Metanephros (tissue), 2 donors: ENCODE data around the gene STMN1. TPM values are rescaled to one million over a fixed set of nuclear protein-coding genes. Genes with fewer than 3 reads are reported as not detected.

Experiments
- small RNA-seq: library from RNA; depleted of rRNA; stranded (forward); fragments of <200 nt; gene quantifications from one replicate; pipeline ENCODE3, GENCODE V24; 2014; ENCODE audit warnings: low replicate concordance
- total RNA-seq: library from RNA; depleted of rRNA; stranded (reverse); fragments of >200 nt; gene quantifications from one replicate; pipeline ENCODE4 v1.2.3, GENCODE V29; 2014

Gene STMN1
- 125 TPM for total RNA-seq

DNA sequence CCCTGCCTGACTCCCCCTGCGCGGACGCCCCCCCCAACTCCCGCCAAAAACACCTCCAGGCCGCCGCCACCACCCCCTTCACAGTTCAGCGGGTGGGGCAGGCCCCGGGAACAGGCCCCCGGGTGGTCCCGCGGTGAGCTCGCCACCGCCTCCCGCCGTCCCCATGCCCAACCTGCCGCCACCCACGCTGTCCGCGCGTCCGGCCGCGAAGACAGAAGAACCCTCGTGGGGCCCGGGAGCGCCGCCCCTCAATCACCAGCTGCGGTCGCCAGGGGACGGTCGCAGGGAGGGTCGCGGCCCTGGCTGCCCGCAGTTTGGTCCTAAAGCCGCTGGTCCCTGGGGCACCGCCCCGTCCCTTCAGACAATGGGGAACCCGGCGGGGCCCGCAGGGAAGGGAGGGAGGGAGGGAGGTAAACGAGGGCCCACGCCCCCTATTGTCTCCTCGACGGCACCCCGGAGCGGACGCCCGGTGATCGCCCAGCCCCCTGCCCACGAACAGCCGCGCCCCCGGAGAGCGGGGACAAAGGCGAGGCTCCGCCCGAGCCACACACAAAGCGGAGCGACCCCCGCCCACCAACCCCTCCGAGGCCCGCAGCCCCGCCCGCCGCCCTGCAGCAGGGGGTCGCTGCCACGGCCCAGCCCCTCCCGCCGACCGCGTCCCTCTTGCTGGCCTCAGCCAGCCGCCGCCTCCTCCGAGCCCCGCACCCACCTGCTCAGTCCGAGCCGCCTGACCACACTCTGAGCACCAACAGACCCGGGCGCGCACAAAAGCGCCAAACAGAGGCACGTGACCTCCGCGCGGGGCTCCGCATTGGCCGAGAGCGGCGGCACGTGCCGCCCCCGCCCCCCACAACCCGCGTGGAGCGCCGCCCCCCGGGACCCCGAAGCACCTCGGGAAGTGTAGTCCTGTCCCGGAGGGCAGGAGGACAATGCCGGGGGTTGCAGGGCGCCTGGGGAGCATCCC lies at the start of gene STMN1:
Gene STMN1 (minus strand): TSS at position 740 of the 964 bp plus-strand sequence. CDS start 1,743 bp downstream, outside the sequence.

GRCh38 chr1:25875154-25875855 lies 30.9 kb downstream of the STMN1 start, which contains the start of gene PAQR7:
Gene PAQR7 (minus strand): TSS chr1:25875708. CDS start chr1:25863839, 11,869 bp downstream.

DNA sequence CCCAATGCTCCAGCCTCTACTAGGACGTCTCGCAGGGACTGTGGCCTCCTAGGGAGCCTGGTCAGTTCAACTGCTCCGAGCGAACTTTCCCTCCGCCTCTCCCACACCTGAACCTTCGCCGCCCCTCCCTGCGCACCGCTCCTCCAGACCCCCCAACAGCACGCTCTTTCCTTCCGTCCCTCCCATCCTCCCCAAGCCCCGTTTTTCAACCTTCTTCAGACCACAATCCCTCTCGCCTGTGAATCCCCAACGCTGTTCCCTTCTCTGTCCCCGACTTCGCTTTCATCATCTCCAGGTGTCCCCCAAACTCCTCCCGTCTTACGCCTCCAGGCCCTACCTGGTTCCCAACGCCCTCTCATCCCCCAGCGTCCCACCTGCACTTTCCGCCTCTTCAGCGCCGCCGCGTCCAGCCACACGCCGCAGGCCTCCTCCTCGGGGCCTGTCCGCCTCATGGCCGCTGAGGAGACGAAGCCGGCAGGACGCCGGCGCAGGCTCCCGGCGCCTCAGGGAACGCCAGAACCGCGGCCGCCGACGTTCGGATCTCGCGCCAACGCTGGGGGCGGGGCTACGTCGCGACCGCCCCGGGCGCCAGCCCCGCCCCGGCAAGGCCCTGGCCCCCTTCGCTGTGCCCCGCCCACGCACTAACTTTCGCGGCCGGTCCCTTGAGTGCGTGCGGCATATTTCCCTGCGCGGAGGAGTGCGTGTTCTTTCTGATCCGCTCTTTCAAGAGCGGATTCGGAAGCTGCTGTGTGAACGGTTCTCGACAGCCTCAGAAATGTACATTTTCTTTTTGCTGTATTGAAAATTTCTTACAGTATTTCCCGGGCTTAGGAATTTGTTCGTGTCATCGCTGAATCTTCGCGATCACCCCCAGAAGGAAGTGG lies 47.1 kb downstream of the STMN1 start, which contains the start of gene AUNIP:
Gene AUNIP (minus strand): TSS at position 552 of the 884 bp plus-strand sequence. CDS start 100 bp downstream, at position 452.

Small RNA genes within 50 kb of the gene (small RNA-seq; reads per million reads assigned to genes)
- gene AL033528.1 = not detected
- not detected for gene RF00019
- gene SNRPFP2 = not detected

Other genes with a start within 250 kb of the STMN1 start
- 55.4 TPM for gene SELENON, start 106.2 kb downstream of the STMN1 start, total RNA-seq
- 54.4 TPM for gene MTFR1L, start 86.5 kb downstream of the STMN1 start, total RNA-seq
- 1.2 TPM for gene AUNIP, start 47.0 kb downstream of the STMN1 start, total RNA-seq
- gene PAQR7, start 30.7 kb downstream of the STMN1 start, total RNA-seq = 28.3 TPM
- gene PAFAH2, start 91.6 kb upstream of the STMN1 start, total RNA-seq = 22.0 TPM
- gene EXTL1, start 115.4 kb upstream of the STMN1 start, total RNA-seq = 2.1 TPM
- gene SLC30A2, start 139.7 kb upstream of the STMN1 start, total RNA-seq = 4.7 TPM
- gene TRIM63, start 161.2 kb upstream of the STMN1 start, total RNA-seq = 9.4 TPM
- gene PDIK1L, start 205.4 kb upstream of the STMN1 start, total RNA-seq = 10.5 TPM